RWPE1 (cell line): ENCODE results near the gene MSI1.

Experiments
- CTCF ChIA-PET: fragments of 350-600 bp; sonication (Branson Sonifier 250); formaldehyde crosslinking; extraction: SDS; loops from one replicate; lab custom pipeline; 2021; lab: Yijun Ruan, JAX
- POLR2A ChIA-PET: fragments of 400-600 bp; formaldehyde crosslinking; extraction: SDS; loops from one replicate; lab custom pipeline; 2020; ENCODE audit warnings: antibody characterized with exemption; ENCODE audit not compliant: low non-redundant PET; lab: Yijun Ruan, JAX
- DNase-seq: peaks from one replicate; pipeline ENCODE4 v3.0.0; 2012; ENCODE audit warnings: low spot score
- H3K27ac ChIP-seq: fragments of 450-650 bp; 2 replicates; pipeline ENCODE4 v1.5.1; 2017
- CTCF ChIP-seq: fragments of 450-650 bp; conservative IDR thresholded peaks from 2 replicates; pipeline ENCODE4 v1.5.1; 2017; ENCODE audit warnings: low read depth, mild to moderate bottlenecking

Gene MSI1

DNA sequence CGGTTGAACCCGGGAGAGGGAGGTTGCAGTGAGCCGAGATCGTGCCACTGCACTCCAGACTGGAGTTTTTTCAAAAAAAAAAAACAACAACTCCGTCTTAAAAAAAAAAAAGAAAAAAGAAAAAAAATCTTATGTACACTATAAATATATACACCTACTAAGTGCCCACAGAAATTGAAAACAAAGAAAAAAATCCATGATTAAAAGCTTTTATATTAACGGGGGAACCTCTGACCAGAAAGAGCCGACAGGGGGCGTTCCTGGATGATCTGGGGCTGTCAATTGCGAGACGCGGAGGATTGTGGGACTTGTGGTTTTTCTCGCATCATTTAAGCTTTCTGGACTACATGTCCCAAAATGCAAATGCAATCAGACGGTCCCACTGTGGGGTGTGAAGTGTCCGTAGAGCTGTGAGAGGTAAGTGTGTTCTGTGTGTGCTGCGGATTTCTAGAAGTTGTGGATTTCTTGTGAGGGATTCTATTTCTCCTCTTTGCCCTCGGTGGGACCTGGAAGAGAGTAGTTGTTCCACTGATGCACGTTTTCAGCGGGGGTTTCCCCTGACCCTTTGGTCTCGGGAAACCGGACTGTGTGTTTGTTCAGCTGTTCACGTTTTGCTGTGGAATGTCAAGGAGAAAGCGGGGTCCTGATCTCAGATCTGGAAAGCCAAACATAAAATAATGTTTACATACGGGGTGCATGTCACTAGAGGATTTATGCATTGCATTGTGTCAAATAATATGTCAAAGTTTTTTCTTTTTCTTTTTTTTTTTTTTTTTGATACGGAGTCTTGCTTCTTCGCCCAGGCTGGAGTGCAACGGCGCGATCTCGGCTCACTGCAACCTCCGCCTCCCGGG lies 66.8 kb downstream of the MSI1 start, which contains the start of gene SIRT4:
SIRT4 (plus strand) TSS at position 360 of the 854 bp plus-strand sequence. CDS start 1,241 bp downstream, outside the sequence.
- DNase-seq, result peak; percentile 93
- POLR2A ChIA-PET, result interaction anchor here (0.6 to 1.1 kb wide), 3 partner anchors 9 to 1526 kb away, joined by 3 to 5 read pairs (median 5); partner anchors contain the start of genes RNU4-1 and RNU4-2
- CTCF ChIA-PET, result interaction anchor here (0.6 to 1.5 kb wide), 16 partner anchors 10 to 1328 kb away, joined by 3 to 12 read pairs (median 6); partner anchors contain the start of genes RNU4-1 and RNU4-2
- TF ChIP-seq CTCF, result peak; percentile 92
- peak within 1 kb of the TSS; percentile 31; the same call in 1 of the 2 replicates for H3K27ac ChIP-seq

DNA sequence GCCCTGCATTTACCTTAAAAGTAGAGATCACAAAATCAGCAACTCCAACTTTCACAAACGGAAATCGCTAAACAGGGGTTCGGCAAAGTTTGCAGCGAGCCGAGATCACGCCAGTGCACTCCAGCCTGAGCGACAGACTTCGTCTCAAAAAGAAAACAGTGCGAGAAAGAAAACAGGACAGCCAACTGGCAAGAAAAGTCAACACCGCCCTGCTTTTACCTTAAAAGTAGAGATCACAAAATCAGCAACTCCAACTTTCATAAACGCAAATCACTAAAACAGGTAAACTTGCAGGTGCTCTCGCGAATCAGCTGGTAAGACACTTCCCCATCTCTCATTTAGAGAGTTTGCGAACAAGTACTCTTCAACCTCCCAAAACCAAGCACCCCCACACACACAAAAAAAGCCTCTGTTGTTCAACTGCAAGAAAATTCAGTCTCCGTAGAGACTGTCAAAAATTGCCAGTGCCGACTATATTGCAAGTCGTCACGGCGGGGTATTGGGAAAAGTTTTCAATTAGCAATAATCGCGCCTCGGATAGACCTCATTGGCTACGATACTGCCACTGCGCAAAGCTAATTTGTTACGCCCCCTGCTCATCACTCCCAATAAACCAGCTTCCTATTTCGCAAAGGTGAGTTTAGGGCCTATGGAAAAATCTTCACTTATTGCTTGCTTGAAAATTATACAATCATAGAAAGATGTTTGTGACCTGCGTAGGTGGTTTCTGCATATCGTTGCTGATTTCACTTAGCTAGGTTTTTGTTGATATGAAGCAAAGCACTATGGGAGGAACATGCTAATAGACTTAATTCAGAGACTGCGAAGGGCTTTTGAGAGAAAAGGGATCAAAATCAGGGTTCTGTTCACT lies 76.1 kb downstream of the MSI1 start, which contains the start of gene RNU4-1:
RNU4-1 (minus strand) TSS at position 577 of the 871 bp plus-strand sequence.
- no peak for TF ChIP-seq CTCF
- POLR2A ChIA-PET, result interaction anchor here (0.6 to 2.3 kb wide), 7 partner anchors 9 to 92 kb away, joined by 3 to 14 read pairs (median 5); partner anchors contain the start of genes PXN, RPLP0 and SIRT4
- CTCF ChIA-PET, result interaction anchor here (0.6 to 2.1 kb wide), 2 partner anchors 9 to 54 kb away, joined by 3 to 11 read pairs; partner anchors contain the start of gene SIRT4
- H3K27ac ChIP-seq, result peak within 1 kb of the TSS; percentile 97
- DNase-seq, result peak; percentile 65

DNA sequence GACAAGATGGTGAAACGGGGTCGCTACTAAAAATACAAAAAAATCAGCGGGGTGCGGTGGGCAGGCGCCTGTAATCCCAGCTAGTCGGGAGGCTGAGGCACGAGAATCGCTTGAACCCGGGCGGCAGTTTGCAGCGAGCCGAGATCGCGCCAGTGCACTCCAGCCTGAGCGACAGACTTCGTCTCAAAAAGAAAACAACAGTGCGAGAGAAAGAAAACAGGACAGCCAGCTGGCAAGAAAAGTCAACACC lies 76.6 kb downstream of the MSI1 start:
- no peak for DNase-seq
- POLR2A ChIA-PET, result interaction anchor here (0.6 to 2.3 kb wide), 4 partner anchors 10 to 62 kb away, joined by 3 to 14 read pairs (median 5); partner anchors contain the start of genes PXN and SIRT4
- CTCF ChIA-PET, result interaction anchor here (2.1 kb wide), 1 partner anchor 10 kb away, joined by 11 read pairs; the partner anchor contains the start of gene SIRT4
- H3K27ac ChIP-seq, result peak overlapping the region; percentile 97
- TF ChIP-seq CTCF, result no peak
